MM.1S (cell line): ENCODE data around the gene PAQR9.

ENCODE experiments used
- DNase-seq: peaks from one replicate; pipeline ENCODE4 v3.0.0-alpha.2; 2015
- H2AFZ ChIP-seq: fragments of 300-600 bp; sonication (generic); 2 replicates; pipeline ENCODE4 v1.6.0; 2016; ENCODE audit warnings: antibody characterized with exemption, low read length
- H3F3A ChIP-seq: fragments of 300-600 bp; sonication (generic); 2 replicates; pipeline ENCODE4 v1.6.1; 2016; ENCODE audit warnings: mild to moderate bottlenecking, antibody characterized with exemption, low read length, moderate library complexity, mixed read lengths; ENCODE audit not compliant: insufficient read depth
- H3K27ac ChIP-seq: fragments of 300-600 bp; sonication (generic); 2 replicates; pipeline ENCODE4 v1.5.1; 2016; ENCODE audit warnings: mild to moderate bottlenecking, low read length
- H3K27me3 ChIP-seq: fragments of 300-600 bp; sonication (generic); replicated peaks from 2 replicates; pipeline ENCODE4 v1.6.0; 2016; ENCODE audit warnings: low read length; ENCODE audit not compliant: insufficient read depth
- H3K36me3 ChIP-seq: fragments of 300-600 bp; sonication (generic); replicated peaks from 2 replicates; pipeline ENCODE4 v1.6.1; 2016; ENCODE audit warnings: mild to moderate bottlenecking, low read length, mixed read lengths; ENCODE audit not compliant: insufficient read depth
- H3K4me1 ChIP-seq: fragments of 300-600 bp; sonication (generic); 2 replicates; pipeline ENCODE4 v1.6.1; 2016; ENCODE audit warnings: low read length, mixed read lengths
- H3K4me2 ChIP-seq: fragments of 300-600 bp; sonication (generic); 2 replicates; pipeline ENCODE4 v1.6.0; 2016; ENCODE audit warnings: low read depth, low read length
- H3K4me3 ChIP-seq: fragments of 300-600 bp; sonication (generic); 2 replicates; pipeline ENCODE4 v1.5.1; 2016; ENCODE audit warnings: low read length, mixed read lengths
- H3K79me2 ChIP-seq: fragments of 300-600 bp; sonication (generic); 2 replicates; pipeline ENCODE4 v1.6.1; 2016; ENCODE audit warnings: mixed run types, low read length, mixed read lengths
- H3K9ac ChIP-seq: fragments of 300-600 bp; sonication (generic); 2 replicates; pipeline ENCODE4 v1.6.1; 2016; ENCODE audit warnings: low read length, mixed read lengths
- H3K9me2 ChIP-seq: fragments of 300-600 bp; sonication (generic); replicated peaks from 2 replicates; pipeline ENCODE4 v1.6.1; 2016; ENCODE audit warnings: mild to moderate bottlenecking, low read length, mixed read lengths; ENCODE audit not compliant: insufficient read depth
- H3K9me3 ChIP-seq: fragments of 300-600 bp; sonication (generic); replicated peaks from 2 replicates; pipeline ENCODE4 v1.6.1; 2016; ENCODE audit warnings: mild to moderate bottlenecking, low read length, mixed read lengths; ENCODE audit not compliant: insufficient read depth
- H4K20me1 ChIP-seq: fragments of 300-600 bp; sonication (generic); 2 replicates; pipeline ENCODE4 v1.6.1; 2016; ENCODE audit warnings: mild to moderate bottlenecking, low read length, moderate library complexity, mixed read lengths; ENCODE audit not compliant: insufficient read depth
- EZH2 ChIP-seq: fragments of 300-600 bp; sonication (generic); optimal IDR thresholded peaks from 2 replicates; pipeline ENCODE3; 2017; ENCODE audit warnings: low read depth, mild to moderate bottlenecking, antibody characterized with exemption, low read length, mixed read lengths
- EZH2phosphoT487 ChIP-seq: fragments of 300-600 bp; sonication (generic); IDR thresholded peaks from 2 replicates; pipeline ENCODE4 v1.6.1; 2018; ENCODE audit warnings: antibody characterized with exemption, low read length
- TF ChIP-seq, protein P1 (sequence below): fragments of 300-600 bp; sonication (generic); IDR thresholded peaks from 2 replicates; pipeline ENCODE4 v1.5.1; 2016; ENCODE audit warnings: antibody characterized with exemption, low read length, mixed read lengths

Gene PAQR9

GRCh38 chr3:142987707-142988106 lies 24.2 kb upstream of the PAQR9 start:
- Histone ChIP-seq H3K9me2 (no peaks in the 10 kb centered on the region), H3K4me2 (peak overlapping the region; percentile 33), H3K4me3 (peak overlapping the region; percentile 2; the same call in 1 of the 2 replicates), H2AFZ (peak overlapping the region; percentile 71), H3K9ac (peak overlapping the region; percentile 28; the same call in 1 of the 2 replicates), H3K27ac (peak overlapping the region; percentile 68), H3K9me3 (no peaks in the 10 kb centered on the region), H4K20me1 (no peaks in the 10 kb centered on the region), H3F3A (peaks cover 11% of the 10 kb centered on the region), H3K36me3 (no peaks in the 10 kb centered on the region), H3K27me3 (no peaks in the 10 kb centered on the region), H3K79me2 (no peaks in the 10 kb centered on the region), H3K4me1 (peaks cover 12% of the 10 kb centered on the region)
- peak; percentile 83 for DNase-seq
- TF ChIP-seq EZH2phosphoT487 (no peak), EZH2 (no peak)
- TF ChIP-seq, protein P1, sequence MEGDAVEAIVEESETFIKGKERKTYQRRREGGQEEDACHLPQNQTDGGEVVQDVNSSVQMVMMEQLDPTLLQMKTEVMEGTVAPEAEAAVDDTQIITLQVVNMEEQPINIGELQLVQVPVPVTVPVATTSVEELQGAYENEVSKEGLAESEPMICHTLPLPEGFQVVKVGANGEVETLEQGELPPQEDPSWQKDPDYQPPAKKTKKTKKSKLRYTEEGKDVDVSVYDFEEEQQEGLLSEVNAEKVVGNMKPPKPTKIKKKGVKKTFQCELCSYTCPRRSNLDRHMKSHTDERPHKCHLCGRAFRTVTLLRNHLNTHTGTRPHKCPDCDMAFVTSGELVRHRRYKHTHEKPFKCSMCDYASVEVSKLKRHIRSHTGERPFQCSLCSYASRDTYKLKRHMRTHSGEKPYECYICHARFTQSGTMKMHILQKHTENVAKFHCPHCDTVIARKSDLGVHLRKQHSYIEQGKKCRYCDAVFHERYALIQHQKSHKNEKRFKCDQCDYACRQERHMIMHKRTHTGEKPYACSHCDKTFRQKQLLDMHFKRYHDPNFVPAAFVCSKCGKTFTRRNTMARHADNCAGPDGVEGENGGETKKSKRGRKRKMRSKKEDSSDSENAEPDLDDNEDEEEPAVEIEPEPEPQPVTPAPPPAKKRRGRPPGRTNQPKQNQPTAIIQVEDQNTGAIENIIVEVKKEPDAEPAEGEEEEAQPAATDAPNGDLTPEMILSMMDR: no peak

DNA sequence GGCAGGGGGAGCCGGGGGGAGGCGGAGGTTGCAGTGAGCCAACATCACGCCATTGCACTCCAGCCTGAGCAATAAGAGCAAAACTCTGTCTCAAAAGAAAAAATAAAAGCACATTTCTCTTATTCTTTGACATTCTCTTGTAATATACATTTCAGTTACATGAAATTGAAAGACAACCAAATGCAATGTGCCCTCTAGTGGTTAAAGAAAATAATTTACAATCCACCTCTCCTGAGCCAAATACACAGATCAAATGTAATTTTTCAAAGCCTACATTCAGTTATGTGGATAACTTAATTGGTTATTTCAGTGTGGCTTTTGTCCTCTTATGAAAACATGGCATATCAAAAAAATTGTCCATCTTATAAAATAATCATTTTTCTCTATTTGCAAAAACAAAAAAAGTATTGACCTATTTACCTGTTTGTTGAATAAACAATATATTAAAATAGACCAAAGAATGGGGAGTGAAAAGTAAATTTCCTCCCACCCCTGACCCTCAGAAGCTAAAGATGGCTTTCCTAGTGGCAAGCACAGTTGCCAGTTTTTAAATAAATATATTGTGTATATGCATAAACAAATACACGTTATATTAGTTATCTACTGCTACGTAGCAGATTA lies 23.7 kb upstream of the PAQR9 start:
- H3K4me1 ChIP-seq: peaks cover 12% of the 10 kb centered on the region
- DNase-seq: peak; percentile 71
- H3K36me3 ChIP-seq: no peaks in the 10 kb centered on the region
- 0 out of 2 replicates have a peak overlapping the region, but pooled peaks have one; percentile 2 for H3K4me3 ChIP-seq
- peaks cover 11% of the 10 kb centered on the region for H3F3A ChIP-seq
- H3K79me2 ChIP-seq: no peaks in the 10 kb centered on the region
- no peaks in the 10 kb centered on the region for H3K9me3 ChIP-seq
- H3K4me2 ChIP-seq: peak overlapping the region; percentile 33
- TF ChIP-seq EZH2phosphoT487: no peak
- TF ChIP-seq, protein P1: peak; percentile 68
- H3K27me3 ChIP-seq: no peaks in the 10 kb centered on the region
- peak overlapping the region; percentile 68; the same call in 1 of the 2 replicates for H3K27ac ChIP-seq
- H3K9ac ChIP-seq: peak overlapping the region; percentile 28; the same call in 1 of the 2 replicates
- H3K9me2 ChIP-seq: no peaks in the 10 kb centered on the region
- H2AFZ ChIP-seq: peak overlapping the region; percentile 71
- H4K20me1 ChIP-seq: no peaks in the 10 kb centered on the region

- H3K9me3 ChIP-seq: no peaks in the 10 kb centered on the region
Measured at GRCh38 chr3:142984255-142984654, 20.8 kb upstream of the PAQR9 start.

More at GRCh38 chr3:142984255-142984654, 20.8 kb upstream of the PAQR9 start:
- Histone ChIP-seq H2AFZ (no peak overlapping the region), H3K4me2 (no peak overlapping the region), H3K27me3 (no peaks in the 10 kb centered on the region), H3F3A (peaks cover 11% of the 10 kb centered on the region), H3K27ac (no peak overlapping the region), H3K4me1 (peaks cover 12% of the 10 kb centered on the region), H3K36me3 (no peaks in the 10 kb centered on the region), H3K4me3 (no peak overlapping the region), H3K9ac (no peak overlapping the region), H3K9me2 (no peaks in the 10 kb centered on the region), H4K20me1 (no peaks in the 10 kb centered on the region), H3K79me2 (no peaks in the 10 kb centered on the region)
- TF ChIP-seq EZH2phosphoT487: no peak
- TF ChIP-seq, protein P1: no peak
- TF ChIP-seq EZH2: no peak
- no peak for DNase-seq
